ENCODE results near the gene FAM83B. TPM values are rescaled to one million over a fixed set of nuclear protein-coding genes. Genes with fewer than 3 reads are reported as not detected.
A peak's percentile ranks its signal among the peaks of the same experiment; 100 is the strongest.

Gene FAM83B
- total and polyA plus RNA-seq, 2 of the 13 experiments (the other 11 are each of a cell fraction or from before 2014, with no cell fraction given) = not detected

- Histone ChIP-seq H4K20me1 (ENCODE audit: insufficient read depth, low read length) (no peaks in the 10 kb centered on the region), H3K9me3 (ENCODE audit: low read length) (peaks cover 17% of the 10 kb centered on the region), H3K4me1 (ENCODE audit: insufficient read depth, low read length) (no peaks in the 10 kb centered on the region), H3K27me3 (ENCODE audit: control insufficient read depth in 1 of 2, insufficient read depth in 2 of 2, low read length in 2 of 2) (no peaks in the 10 kb centered on the region), H2AFZ (ENCODE audit: low read length) (no peak overlapping the region), H3K27ac (ENCODE audit: extremely low read length, insufficient read depth, low read length) (no peak overlapping the region), H3K4me2 (ENCODE audit: low read depth, low read length) (no peak overlapping the region), H3K79me2 (ENCODE audit: insufficient read depth, low read length) (no peaks in the 10 kb centered on the region), H3K36me3 (replicated peaks in 1 of 2; ENCODE audit: control insufficient read depth in 1 of 2, insufficient read depth in 2 of 2, low read length in 2 of 2) (no peaks in the 10 kb centered on the region), H3K9ac (ENCODE audit: insufficient read depth, low read depth, low read length) (no peak overlapping the region), H3K4me3 (replicated peaks in 1 of 3; ENCODE audit: insufficient read depth in 1 of 3, low read depth in 2 of 3, low read length in 3 of 3) (no peak overlapping the region)
- DNase-seq (ENCODE audit: low spot score) = no peak
- CTCF ChIA-PET (ENCODE audit: low intra/inter-chr PET ratio, low total read pairs) = no interaction called here
- in situ Hi-C loops (cut with HindIII; ENCODE audit: extremely low pct_ligation_motif_present, low pct_unique_long_range_greater_than_20kb) (no loop called here), intact Hi-C loops (cut with micrococcal nuclease; ENCODE audit: unreplicated experiment) (no loop called here)
- 4% methylated on average over 1 of the region's 1 CpG for WGBS (ENCODE audit: low lambda C conversion rate)
- no TSS peak for BruUV-seq (replicated peaks)
- ATAC-seq = no peak
- POLR2A ChIA-PET = no interaction called here
- FAIRE-seq = no peak
- TF ChIP-seq CREB1 (IDR thresholded peaks at IDR 0.05) = peak; percentile 73
- TF ChIP-seq CREB1 (CRISPR knock-in tag; IDR thresholded peaks at IDR 0.05) = no peak
- TF ChIP-seq KLF11 (CRISPR knock-in tag; IDR thresholded peaks at IDR 0.05) = no peak
Measured at GRCh38 chr6:54801669-54802068, 44.9 kb upstream of the FAM83B start.

- H2AFZ ChIP-seq (ENCODE audit: low read length) = no peak overlapping the region
- no peak for FAIRE-seq
- H3K4me1 ChIP-seq (ENCODE audit: insufficient read depth, low read length) = no peaks in the 10 kb centered on the region
- H4K20me1 ChIP-seq (ENCODE audit: insufficient read depth, low read length) = no peaks in the 10 kb centered on the region
- in situ Hi-C loops (cut with HindIII; ENCODE audit: extremely low pct_ligation_motif_present, low pct_unique_long_range_greater_than_20kb) (no loop called here), intact Hi-C loops (cut with micrococcal nuclease; ENCODE audit: unreplicated experiment) (no loop called here)
- H3K27me3 ChIP-seq (ENCODE audit: control insufficient read depth in 1 of 2, insufficient read depth in 2 of 2, low read length in 2 of 2) = no peaks in the 10 kb centered on the region
- no peak for DNase-seq (ENCODE audit: low spot score)
- H3K36me3 ChIP-seq (replicated peaks in 1 of 2; ENCODE audit: control insufficient read depth in 1 of 2, insufficient read depth in 2 of 2, low read length in 2 of 2) = no peaks in the 10 kb centered on the region
- ChIA-PET CTCF (ENCODE audit: low intra/inter-chr PET ratio, low total read pairs) (no interaction called here), POLR2A (no interaction called here)
- H3K79me2 ChIP-seq (ENCODE audit: insufficient read depth, low read length) = no peaks in the 10 kb centered on the region
- H3K27ac ChIP-seq (ENCODE audit: extremely low read length, insufficient read depth, low read length) = no peak overlapping the region
- no peak overlapping the region for H3K9ac ChIP-seq (ENCODE audit: insufficient read depth, low read depth, low read length)
- H3K4me2 ChIP-seq (ENCODE audit: low read depth, low read length) = no peak overlapping the region
- BruUV-seq (replicated peaks) = no TSS peak
- peaks cover 7% of the 10 kb centered on the region; the same call in 1 of the 2 replicates for H3K9me3 ChIP-seq (ENCODE audit: low read length)
- 14% methylated on average over 5 of the region's 5 CpGs for WGBS (ENCODE audit: low lambda C conversion rate)
- H3K4me3 ChIP-seq (replicated peaks in 1 of 3; ENCODE audit: insufficient read depth in 1 of 3, low read depth in 2 of 3, low read length in 3 of 3) = no peak overlapping the region
- no peak for ATAC-seq
- TF ChIP-seq PAF1 (CRISPR knock-in tag; IDR thresholded peaks at IDR 0.05) = no peak
- TF ChIP-seq ZNF574 (CRISPR knock-in tag; IDR thresholded peaks at IDR 0.05) = no peak
- no peak for TF ChIP-seq SP2 (CRISPR knock-in tag; IDR thresholded peaks at IDR 0.05)
- no peak for TF ChIP-seq CAMTA2 (CRISPR knock-in tag; IDR thresholded peaks at IDR 0.05; ENCODE audit: borderline replicate concordance)
- TF ChIP-seq PLRG1 (conservative IDR thresholded peaks at IDR 0.05) = no peak
- TF ChIP-seq ZBTB39 (CRISPR knock-in tag; IDR thresholded peaks at IDR 0.05) = no peak
- TF ChIP-seq SIN3B (IDR thresholded peaks at IDR 0.05; ENCODE audit: low read length) = no peak
- TF ChIP-seq ZBTB34 (CRISPR knock-in tag; IDR thresholded peaks at IDR 0.05) = no peak
- no peak for TF ChIP-seq FOXM1 (CRISPR knock-in tag; IDR thresholded peaks at IDR 0.05)
- no peak for TF ChIP-seq ATF7-NPFF (CRISPR knock-in tag; IDR thresholded peaks at IDR 0.05; ENCODE audit: low read depth)
Measured at GRCh38 chr6:54802775-54803634, 43.6 kb upstream of the FAM83B start.

All from HepG2 (cell line).